ENCODE measurements around the gene MAP2.

- TF ChIP-seq L3MBTL2 (conservative IDR thresholded peaks at IDR 0.05), result no peak
- no peak for TF ChIP-seq NFRKB (IDR thresholded peaks at IDR 0.05)
- no peak for TF ChIP-seq SP1 (IDR thresholded peaks at IDR 0.05)
- TF ChIP-seq TARDBP (IDR thresholded peaks at IDR 0.05), result no peak
- TF ChIP-seq LEF1 (IDR thresholded peaks at IDR 0.05; ENCODE audit: borderline replicate concordance), result no peak
- TF ChIP-seq ELF4 (IDR thresholded peaks at IDR 0.05), result no peak
Observed at GRCh38 chr2:209498614-209499013, 74.8 kb downstream of the MAP2 start.
